GM10248 (cell line): Measurements from ENCODE around the gene IGFN1.

Experiments used
- CTCF ChIA-PET: fragments of 300-600 bp; sonication (Branson Sonifier 250); formaldehyde crosslinking; extraction: SDS; loops from one replicate; lab custom pipeline; 2021; ENCODE audit warnings: antibody characterized with exemption; lab: Yijun Ruan, JAX
- POLR2A ChIA-PET: fragments of 350-650 bp; sonication (Branson Sonifier 250); formaldehyde crosslinking; extraction: SDS; loops from one replicate; lab custom pipeline; 2020; ENCODE audit warnings: antibody characterized with exemption; lab: Yijun Ruan, JAX
- DNase-seq: peaks from one replicate; pipeline ENCODE4 v3.0.0; 2012; ENCODE audit errors: extremely low spot score
- CTCF ChIP-seq: IDR thresholded peaks from 2 replicates; pipeline ENCODE4 v1.5.1; 2012; ENCODE audit warnings: mild to moderate bottlenecking, low read depth; ENCODE audit errors: extremely low read depth, missing control alignments, control extremely low read depth

The IGFN1 gene

GRCh38 chr1:201269900-201270410 is 79.3 kb downstream of the IGFN1 start:
- ChIA-PET CTCF (interaction anchor here (1.1 kb wide), 1 partner anchor 16 kb away, joined by 5 read pairs; no protein-coding TSS in a partner anchor), POLR2A (no interaction called here)
- TF ChIP-seq CTCF = no peak
- no peak for DNase-seq

- DNase-seq = no peak
- CTCF ChIA-PET = interaction anchor here (1.0 to 1.7 kb wide), 3 partner anchors 11 to 165 kb away, joined by 4 to 7 read pairs (median 5); no protein-coding TSS in a partner anchor
- POLR2A ChIA-PET = no interaction called here
- no peak for TF ChIP-seq CTCF
Observed at GRCh38 chr1:201270616-201271390, 80.2 kb downstream of the IGFN1 start.

GRCh38 chr1:201272799-201273198 is 82.2 kb downstream of the IGFN1 start:
- POLR2A ChIA-PET = no interaction called here
- no peak for TF ChIP-seq CTCF
- no peak for DNase-seq
- CTCF ChIA-PET = no interaction called here

GRCh38 chr1:201274616-201275252 is 84.1 kb downstream of the IGFN1 start:
- no peak for DNase-seq
- CTCF ChIA-PET = interaction anchor here (1.9 kb wide), 1 partner anchor 21 kb away, joined by 5 read pairs; no protein-coding TSS in a partner anchor
- POLR2A ChIA-PET = no interaction called here
- no peak for TF ChIP-seq CTCF

GRCh38 chr1:201275253-201275666 is 84.6 kb downstream of the IGFN1 start:
- no peak for DNase-seq
- TF ChIP-seq CTCF = no peak
- POLR2A ChIA-PET = no interaction called here
- CTCF ChIA-PET = interaction anchor here (1.9 kb wide), 1 partner anchor 21 kb away, joined by 5 read pairs; no protein-coding TSS in a partner anchor

GRCh38 chr1:201276891-201277290 is 86.3 kb downstream of the IGFN1 start:
- ChIA-PET POLR2A (no interaction called here), CTCF (no interaction called here)
- TF ChIP-seq CTCF = no peak
- no peak for DNase-seq
